Measurements from ENCODE around the gene RNF14. TPM values are rescaled to one million over a fixed set of nuclear protein-coding genes. Genes with fewer than 3 reads are reported as not detected.
A peak's percentile ranks its signal among the peaks of the same experiment; 100 is the strongest.

The RNF14 gene
- total RNA-seq, 1 donor from 2014 or later, result 62.7 TPM

- no peak for DNase-seq (ENCODE audit: low spot score)
These were observed 9.5 kb downstream of the RNF14 start for GRCh38 chr5:141978389-141978788.

GRCh38 chr5:141982626-141983025 lies 13.7 kb downstream of the RNF14 start:
- DNase-seq (ENCODE audit: low spot score), result no peak

- DNase-seq (ENCODE audit: low spot score), result no peak
These were observed 17.2 kb downstream of the RNF14 start for GRCh38 chr5:141986072-141986471.

GRCh38 chr5:141989720-141990119 lies 20.8 kb downstream of the RNF14 start:
- DNase-seq (ENCODE audit: low spot score), result no peak

- DNase-seq (ENCODE audit: low spot score), result peak; percentile 85
These were observed 23.6 kb downstream of the RNF14 start for GRCh38 chr5:141992349-141992963.

- DNase-seq (ENCODE audit: low spot score), result no peak
These were observed 25.7 kb downstream of the RNF14 start for GRCh38 chr5:141994511-141995136.

- DNase-seq (ENCODE audit: low spot score), result no peak
These were observed 26.8 kb downstream of the RNF14 start for GRCh38 chr5:141995656-141996055.

GRCh38 chr5:141997358-141997960 lies 28.6 kb downstream of the RNF14 start:
- DNase-seq (ENCODE audit: low spot score), result no peak

- DNase-seq (ENCODE audit: low spot score), result no peak
These were observed 31.3 kb downstream of the RNF14 start for GRCh38 chr5:142000173-142000572.

- no peak for DNase-seq (ENCODE audit: low spot score)
These were observed 32.0 kb downstream of the RNF14 start for GRCh38 chr5:142000704-142001484.

- DNase-seq (ENCODE audit: low spot score), result no peak
These were observed 34.4 kb downstream of the RNF14 start for GRCh38 chr5:142003266-142003800.

- no peak for DNase-seq (ENCODE audit: low spot score)
These were observed 37.7 kb downstream of the RNF14 start for GRCh38 chr5:142006363-142007236.

GRCh38 chr5:142007237-142007544 lies 38.3 kb downstream of the RNF14 start:
- no peak for DNase-seq (ENCODE audit: low spot score)

- DNase-seq (ENCODE audit: low spot score), result no peak
These were observed 39.9 kb downstream of the RNF14 start for GRCh38 chr5:142008813-142009212.

- no peak for DNase-seq (ENCODE audit: low spot score)
These were observed 41.0 kb downstream of the RNF14 start for GRCh38 chr5:142009886-142010285.

- no peak for DNase-seq (ENCODE audit: low spot score)
These were observed 42.8 kb downstream of the RNF14 start for GRCh38 chr5:142011572-142012185.

GRCh38 chr5:142012186-142012785 lies 43.4 kb downstream of the RNF14 start:
- DNase-seq (ENCODE audit: low spot score), result peak; percentile 28

GRCh38 chr5:142012792-142013388 lies 44.0 kb downstream of the RNF14 start, which contains the start of gene GNPDA1:
GNPDA1 (minus strand) TSS chr5:142013027; CDS start chr5:142012035, 992 bp downstream.
- DNase-seq (ENCODE audit: low spot score), result peak; percentile 84

GRCh38 chr5:142013734-142014521 lies 45.0 kb downstream of the RNF14 start:
- DNase-seq (ENCODE audit: low spot score), result peak; percentile 37
